LNCAP (cell line): Measurements from ENCODE around the gene TIMM10.

Experiments
- CTCF ChIP-seq: fragments of 450-650 bp; IDR thresholded peaks from 2 replicates; pipeline ENCODE4 v1.5.1; 2017; ENCODE audit warnings: mild to moderate bottlenecking

The TIMM10 gene

GRCh38 chr11:57484141-57484710 lies 46.3 kb downstream of the TIMM10 start:
- no peak for TF ChIP-seq CTCF

DNA sequence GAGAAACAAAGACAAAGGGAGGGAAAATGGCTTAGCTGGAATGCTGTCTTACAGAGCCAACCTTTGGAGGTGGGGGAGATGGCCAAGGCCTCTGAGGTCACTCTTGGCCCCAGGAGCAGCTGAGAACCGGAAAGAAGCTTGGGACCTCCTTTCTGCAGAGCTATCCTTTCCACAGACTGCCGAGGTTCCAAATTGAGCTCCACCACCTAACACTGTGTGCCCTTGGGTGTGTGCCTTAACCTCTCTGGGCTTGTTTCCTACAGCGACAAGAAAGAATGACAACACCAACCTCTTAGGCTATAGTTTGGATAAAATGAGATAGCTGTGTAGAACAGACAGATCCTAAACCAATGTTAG lies 47.0 kb downstream of the TIMM10 start:
- TF ChIP-seq CTCF, result no peak

DNA sequence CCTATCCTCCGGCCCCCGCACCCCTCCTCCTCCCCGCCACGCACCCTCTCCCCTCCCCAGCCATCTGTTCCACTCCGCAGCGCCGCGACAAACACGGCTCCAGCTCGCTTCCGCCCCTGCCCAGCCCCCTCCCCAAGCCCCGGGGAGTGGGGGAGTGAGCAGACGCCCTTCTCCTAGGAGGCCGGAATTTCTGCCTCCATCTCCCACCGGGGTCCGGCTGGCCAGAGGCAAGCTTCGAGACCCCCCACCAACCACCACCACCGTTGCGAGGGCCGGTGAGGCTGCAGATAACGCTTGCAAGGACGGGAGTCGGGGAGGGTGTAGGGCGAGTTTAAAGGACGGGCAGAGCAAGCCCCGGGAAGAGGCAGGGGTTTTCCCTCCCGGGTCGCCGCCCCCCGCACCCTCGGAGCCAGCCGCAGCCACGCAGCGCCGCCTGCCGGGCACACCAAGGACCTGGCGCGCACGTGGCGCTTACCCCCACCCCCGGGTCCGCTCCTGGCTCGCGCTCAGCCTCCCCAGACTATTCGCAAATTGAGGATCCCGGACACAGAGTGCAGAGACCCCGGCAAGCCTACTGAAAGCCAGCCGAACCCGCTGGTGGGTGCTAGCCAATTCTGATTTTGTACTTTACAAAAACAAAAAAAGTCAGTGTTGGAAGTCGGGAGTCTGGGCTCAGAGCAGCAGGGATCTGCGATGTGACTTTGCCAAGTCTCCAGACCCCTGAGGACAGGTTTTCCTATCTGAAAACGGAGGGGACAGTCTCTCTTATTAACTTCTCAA lies 47.6 kb downstream of the TIMM10 start:
- TF ChIP-seq CTCF, result no peak

- no peak for TF ChIP-seq CTCF
Measured at GRCh38 chr11:57481915-57482781, 48.4 kb downstream of the TIMM10 start.

GRCh38 chr11:57481315-57481714 lies 49.2 kb downstream of the TIMM10 start:
- TF ChIP-seq CTCF, result no peak

GRCh38 chr11:57480409-57481137 lies 50.0 kb downstream of the TIMM10 start:
- peak; percentile 74 for TF ChIP-seq CTCF

GRCh38 chr11:57479911-57480310 lies 50.6 kb downstream of the TIMM10 start:
- TF ChIP-seq CTCF, result no peak
